GM23338 (cell line): Measurements from ENCODE around the gene YTHDF1. TPM values are rescaled to one million over a fixed set of nuclear protein-coding genes. Genes with fewer than 3 reads are reported as not detected.

Experiments used
- ATAC-seq: fragments of 200-7000 bp; cut with Tn5 transposase; 3 replicates; pipeline ENCODE4 v1.9.1; 2020
- DNase-seq: peaks from one replicate; pipeline ENCODE4 v3.0.0-alpha.2; 2015; ENCODE audit warnings: low spot score
- H2AFZ ChIP-seq: fragments of 200-600 bp; sonication (generic); 2 replicates; pipeline ENCODE4 v1.8.0; 2016; ENCODE audit warnings: antibody characterized with exemption, mild to moderate bottlenecking, moderate library complexity
- H3F3A ChIP-seq: fragments of 200-600 bp; sonication (generic); replicated peaks from 2 replicates; pipeline ENCODE4 v1.8.0; 2017; ENCODE audit warnings: antibody characterized with exemption, mixed run types, low read depth
- H3K27ac ChIP-seq: fragments of 200-600 bp; sonication (generic); 2 replicates; pipeline ENCODE4 v1.6.1; 2016; ENCODE audit warnings: low read depth
- H3K27me3 ChIP-seq: fragments of 200-600 bp; sonication (generic); 2 replicates; pipeline ENCODE4 v1.8.0; 2016; ENCODE audit warnings: mild to moderate bottlenecking, mixed run types, moderate library complexity; ENCODE audit not compliant: insufficient read depth
- H3K36me3 ChIP-seq: fragments of 200-600 bp; sonication (generic); 2 replicates; pipeline ENCODE4 v1.8.0; 2016; ENCODE audit warnings: mild to moderate bottlenecking; ENCODE audit not compliant: insufficient read depth
- H3K4me1 ChIP-seq: fragments of 200-600 bp; sonication (generic); 2 replicates; pipeline ENCODE4 v1.8.0; 2016; ENCODE audit warnings: mild to moderate bottlenecking, moderate library complexity; ENCODE audit not compliant: insufficient read depth
- H3K4me2 ChIP-seq: fragments of 200-600 bp; sonication (generic); 2 replicates; pipeline ENCODE4 v1.7.1; 2017; ENCODE audit warnings: mixed run types
- H3K4me3 ChIP-seq: fragments of 200-600 bp; sonication (generic); 2 replicates; pipeline ENCODE4 v1.6.1; 2016; ENCODE audit warnings: mixed run types
- H3K79me2 ChIP-seq: fragments of 200-600 bp; sonication (generic); replicated peaks from 2 replicates; pipeline ENCODE4 v1.8.0; 2017; ENCODE audit warnings: mild to moderate bottlenecking; ENCODE audit not compliant: insufficient read depth
- H3K9me2 ChIP-seq: fragments of 200-600 bp; sonication (generic); 2 replicates; pipeline ENCODE4 v1.8.0; 2017; ENCODE audit not compliant: insufficient read depth
- H4K20me1 ChIP-seq: fragments of 200-600 bp; sonication (generic); replicated peaks from 2 replicates; pipeline ENCODE4 v1.8.0; 2017; ENCODE audit warnings: mild to moderate bottlenecking; ENCODE audit not compliant: insufficient read depth
- H3K27ac Mint-ChIP-seq: 2 replicates; pipeline ENCODE4 v1.8.0; 2020; ENCODE audit warnings: inconsistent platforms, mild to moderate bottlenecking, moderate library complexity, mixed read lengths
- H3K27me3 Mint-ChIP-seq: 3 replicates; pipeline ENCODE4 v1.8.0; 2022; ENCODE audit warnings: low read depth, mild to moderate bottlenecking, moderate library complexity, mixed read lengths, inconsistent platforms; ENCODE audit not compliant: insufficient read depth, poor library complexity
- H3K36me3 Mint-ChIP-seq: 3 replicates; pipeline ENCODE4 v1.8.0; 2021; ENCODE audit warnings: low read depth, mild to moderate bottlenecking, inconsistent platforms, moderate library complexity, mixed read lengths
- H3K4me1 Mint-ChIP-seq: 3 replicates; pipeline ENCODE4 v1.8.0; 2020; ENCODE audit warnings: mild to moderate bottlenecking, inconsistent platforms, mixed read lengths
- H3K4me3 Mint-ChIP-seq: 3 replicates; pipeline ENCODE4 v1.8.0; 2021; ENCODE audit warnings: moderate library complexity, mild to moderate bottlenecking, inconsistent platforms, mixed read lengths
- H3K9me3 Mint-ChIP-seq: 3 replicates; pipeline ENCODE4 v1.8.0; 2020; ENCODE audit warnings: moderate library complexity, mild to moderate bottlenecking, inconsistent platforms, mixed read lengths
- CTCF ChIP-seq, 2 experiments: fragments of 200-600 bp in 1 of 2; sonication (generic) in 1 of 2; conservative IDR thresholded peaks; 2 replicates each; pipeline versions ENCODE4 v1.5.1 to v1.6.1; 2016 to 2017; ENCODE audit warnings: antibody characterized with exemption in 2 of 2, low read depth in 2 of 2, mild to moderate bottlenecking in 2 of 2, moderate library complexity in 1 of 2
- ETS1 ChIP-seq: IDR thresholded peaks from 2 replicates; pipeline ENCODE4 v1.6.1; 2016; ENCODE audit warnings: antibody characterized with exemption
- EZH2 ChIP-seq: fragments of 200-600 bp; sonication (generic); IDR thresholded peaks from one replicate; pipeline ENCODE4 v1.8.0; 2017; ENCODE audit warnings: antibody characterized with exemption, mild to moderate bottlenecking, low read depth; ENCODE audit not compliant: unreplicated experiment
- EZH2phosphoT487 ChIP-seq: fragments of 200-600 bp; sonication (generic); IDR thresholded peaks from one replicate; pipeline ENCODE4 v1.8.1; 2018; ENCODE audit warnings: antibody characterized with exemption; ENCODE audit not compliant: unreplicated experiment
- JUNB ChIP-seq: IDR thresholded peaks from one replicate; pipeline ENCODE4 v1.6.1; 2016; ENCODE audit warnings: antibody characterized with exemption; ENCODE audit not compliant: unreplicated experiment
- NANOG ChIP-seq: IDR thresholded peaks from 2 replicates; pipeline ENCODE4 v1.6.1; 2016; ENCODE audit warnings: antibody characterized with exemption, borderline replicate concordance
- REST ChIP-seq: IDR thresholded peaks from one replicate; pipeline ENCODE4 v1.6.1; 2018; ENCODE audit warnings: antibody characterized with exemption; ENCODE audit not compliant: unreplicated experiment
- STAT1 ChIP-seq: IDR thresholded peaks from one replicate; pipeline ENCODE4 v1.6.1; 2016; ENCODE audit warnings: antibody characterized with exemption; ENCODE audit not compliant: unreplicated experiment
- ZNF331 ChIP-seq: fragments of 250-450 bp; sonication (Bioruptor Pico); IDR thresholded peaks from 2 replicates; pipeline ENCODE4 v1.5.0; 2020; ENCODE audit warnings: low read depth, mild to moderate bottlenecking, moderate library complexity
- ZNF462 ChIP-seq: fragments of 250-450 bp; sonication (Bioruptor Pico); IDR thresholded peaks from 2 replicates; pipeline ENCODE4 v1.5.0; 2020; ENCODE audit warnings: mild to moderate bottlenecking, moderate library complexity
- polyA plus RNA-seq: library from polyadenylated mRNA; unstranded; fragments of >200 nt; fragmentation: Nextera tagmentation; extraction: Ambion mirVana; gene quantifications from 2 replicates; pipeline ENCODE4 v1.2.1, GENCODE V29; 2016
- total RNA-seq: library from RNA; depleted of rRNA; stranded (reverse); fragments of >200 nt; shearing (Covaris generic); gene quantifications from 2 replicates; pipeline ENCODE4 v1.2.3, GENCODE V29; 2014

Gene YTHDF1
- total and polyA plus RNA-seq, 2 experiments from 2014 or later: 30.9 to 64.3 TPM

GRCh38 chr20:63247671-63248228 is 31.8 kb upstream of the YTHDF1 start (continued):
- TF ChIP-seq ZNF462 (CRISPR knock-in tag) (no peak), NANOG (no peak), STAT1 (no peak), EZH2 (no peak)

- Mint-ChIP-seq H3K4me3 (no peak overlapping the region), H3K4me1 (peaks cover 17% of the 10 kb centered on the region), H3K27ac (no peak overlapping the region), H3K27me3 (peaks cover 12% of the 10 kb centered on the region), H3K36me3 (no peaks in the 10 kb centered on the region), H3K9me3 (peaks cover 3% of the 10 kb centered on the region; the same call in 2 of the 3 replicates)
- H3K4me2 ChIP-seq: 0 out of 2 replicates have a peak overlapping the region, but pooled peaks have one; percentile 26
- no peaks in the 10 kb centered on the region for H3K79me2 ChIP-seq
- H3K27ac ChIP-seq: no peak overlapping the region
- H3K4me3 ChIP-seq: no peak overlapping the region
- TF ChIP-seq ETS1 (no peak), JUNB (no peak), ZNF331 (no peak), CTCF (conservative IDR thresholded peaks at IDR 0.05; ENCODE audit: low read depth in 2 of 2) (peak in 1 of 2 experiments; percentile 36; a peak in 2 of 4 replicates), EZH2phosphoT487 (no peak), REST (no peak), EZH2 (no peak)
- H4K20me1 ChIP-seq: no peaks in the 10 kb centered on the region
- no peaks in the 10 kb centered on the region for H3K36me3 ChIP-seq
- peak; percentile 83 for ATAC-seq
- no peaks in the 10 kb centered on the region; the same call in 1 of the 2 replicates for H3K4me1 ChIP-seq
- peak; percentile 75 for DNase-seq
- H3F3A ChIP-seq: no peaks in the 10 kb centered on the region
- H3K9me2 ChIP-seq: no peaks in the 10 kb centered on the region
- peak overlapping the region; percentile 66; the same call in 1 of the 2 replicates for H2AFZ ChIP-seq
- peaks cover 1% of the 10 kb centered on the region; the same call in 1 of the 2 replicates for H3K27me3 ChIP-seq
Measured at GRCh38 chr20:63246490-63247288, 30.8 kb upstream of the YTHDF1 start.
